ENCODE data around the gene ENTR1.

DNA sequence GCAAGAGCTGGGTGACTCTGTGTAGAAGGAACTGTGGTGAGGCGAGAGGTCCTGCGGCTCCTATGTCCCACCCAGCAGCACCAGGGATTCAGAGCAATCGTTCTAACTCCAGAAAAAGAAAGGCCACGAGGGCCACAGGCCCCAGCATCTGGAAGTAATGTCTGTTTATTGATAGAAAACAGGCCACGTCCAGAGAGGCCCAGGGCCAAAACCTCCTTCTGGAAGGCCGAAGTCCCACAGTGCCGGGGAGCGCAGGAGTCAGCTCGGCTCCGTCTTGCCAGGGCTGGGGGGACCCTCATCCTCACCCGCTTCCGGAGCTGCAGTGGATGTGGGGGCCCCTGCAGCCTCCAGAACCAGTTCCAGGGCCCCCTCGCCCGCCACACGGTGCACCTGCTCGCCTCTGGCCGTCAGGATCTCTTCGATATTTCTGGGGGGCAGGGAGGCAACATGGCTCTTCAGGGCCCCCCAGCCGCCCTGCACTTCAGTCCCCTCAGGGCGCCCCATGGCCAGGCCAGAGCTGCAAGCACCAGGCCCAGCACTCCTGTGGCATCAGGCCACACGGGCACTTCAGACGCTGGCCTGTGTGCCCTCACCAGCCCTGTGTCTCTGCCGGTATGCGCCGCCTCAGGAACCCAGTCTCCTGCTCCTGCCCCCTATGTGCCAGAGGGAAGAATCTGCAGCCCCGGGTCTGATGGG lies 48.5 kb downstream of the ENTR1 start:
- TF ChIP-seq, protein P1, sequence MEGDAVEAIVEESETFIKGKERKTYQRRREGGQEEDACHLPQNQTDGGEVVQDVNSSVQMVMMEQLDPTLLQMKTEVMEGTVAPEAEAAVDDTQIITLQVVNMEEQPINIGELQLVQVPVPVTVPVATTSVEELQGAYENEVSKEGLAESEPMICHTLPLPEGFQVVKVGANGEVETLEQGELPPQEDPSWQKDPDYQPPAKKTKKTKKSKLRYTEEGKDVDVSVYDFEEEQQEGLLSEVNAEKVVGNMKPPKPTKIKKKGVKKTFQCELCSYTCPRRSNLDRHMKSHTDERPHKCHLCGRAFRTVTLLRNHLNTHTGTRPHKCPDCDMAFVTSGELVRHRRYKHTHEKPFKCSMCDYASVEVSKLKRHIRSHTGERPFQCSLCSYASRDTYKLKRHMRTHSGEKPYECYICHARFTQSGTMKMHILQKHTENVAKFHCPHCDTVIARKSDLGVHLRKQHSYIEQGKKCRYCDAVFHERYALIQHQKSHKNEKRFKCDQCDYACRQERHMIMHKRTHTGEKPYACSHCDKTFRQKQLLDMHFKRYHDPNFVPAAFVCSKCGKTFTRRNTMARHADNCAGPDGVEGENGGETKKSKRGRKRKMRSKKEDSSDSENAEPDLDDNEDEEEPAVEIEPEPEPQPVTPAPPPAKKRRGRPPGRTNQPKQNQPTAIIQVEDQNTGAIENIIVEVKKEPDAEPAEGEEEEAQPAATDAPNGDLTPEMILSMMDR (IDR thresholded peaks at IDR 0.05; ENCODE audit: poor library complexity, severe bottlenecking), result no peak
- no peak for TF ChIP-seq SMC3 (conservative IDR thresholded peaks at IDR 0.05; ENCODE audit: poor library complexity)
- TF ChIP-seq EZH2 (IDR thresholded peaks at IDR 0.05; ENCODE audit: borderline replicate concordance, insufficient read depth, low read length, poor library complexity, severe bottlenecking), result no peak

Measured in neural cell (in vitro differentiated cells).